ENCODE data around the gene PNMA1.

The PNMA1 gene

DNA sequence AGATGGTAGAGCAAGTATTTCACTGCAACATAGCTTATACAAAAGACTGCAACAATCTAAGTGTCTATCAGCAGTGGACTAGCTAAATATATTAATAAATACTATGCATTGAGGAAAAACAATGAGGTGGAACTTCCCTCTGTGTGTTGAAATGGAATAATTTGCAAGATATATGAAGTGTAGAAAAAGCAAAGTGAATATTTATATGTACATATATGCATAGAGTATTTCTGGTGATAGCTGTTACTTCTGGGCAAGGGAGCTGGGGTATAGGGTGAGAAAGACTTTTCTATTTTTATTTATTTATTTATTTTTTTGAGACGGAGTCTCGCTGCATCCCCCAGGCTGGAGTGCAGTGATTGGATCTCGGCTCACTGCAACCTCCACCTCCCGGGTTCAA is 35.5 kb downstream of the PNMA1 start:
- no peak for DNase-seq

DNA sequence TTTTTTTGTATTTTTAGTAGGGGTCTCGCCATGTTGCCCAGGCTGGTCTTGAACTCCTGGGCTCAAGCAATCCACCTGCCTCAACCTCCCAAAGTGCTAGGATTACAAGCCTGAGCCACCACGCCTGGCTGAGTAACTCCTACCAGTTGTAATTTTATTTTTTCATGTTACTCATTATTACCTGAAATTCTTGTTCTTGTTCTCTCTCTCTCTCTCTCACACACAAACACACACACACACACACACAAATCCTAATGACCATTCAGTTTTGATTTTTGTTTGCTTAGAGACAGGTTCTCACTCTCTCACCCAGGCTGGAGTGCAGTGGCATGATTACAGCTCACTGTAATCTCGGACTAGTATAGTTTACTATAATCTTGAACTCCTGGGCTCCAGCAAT is 39.2 kb downstream of the PNMA1 start:
- no peak for DNase-seq

DNA sequence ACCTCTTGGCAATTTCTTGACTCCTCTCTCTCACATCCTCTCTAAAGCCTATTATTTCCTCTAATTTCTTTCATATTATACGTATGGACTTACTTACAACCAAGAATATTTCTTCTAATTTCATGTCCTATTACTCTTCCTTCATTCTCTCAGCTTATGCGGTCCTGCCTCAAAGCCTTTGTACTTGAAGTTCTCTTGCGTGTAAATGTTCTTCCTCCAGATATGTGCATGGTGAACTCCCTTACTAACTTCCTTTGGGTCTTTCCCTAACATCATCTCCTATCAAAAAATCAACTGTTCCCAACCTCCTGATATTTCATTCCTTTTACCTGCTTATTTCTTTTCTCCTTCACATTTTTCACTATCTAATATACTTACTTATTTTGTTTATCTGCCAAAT is 46.3 kb downstream of the PNMA1 start:
- no peak for DNase-seq

DNA sequence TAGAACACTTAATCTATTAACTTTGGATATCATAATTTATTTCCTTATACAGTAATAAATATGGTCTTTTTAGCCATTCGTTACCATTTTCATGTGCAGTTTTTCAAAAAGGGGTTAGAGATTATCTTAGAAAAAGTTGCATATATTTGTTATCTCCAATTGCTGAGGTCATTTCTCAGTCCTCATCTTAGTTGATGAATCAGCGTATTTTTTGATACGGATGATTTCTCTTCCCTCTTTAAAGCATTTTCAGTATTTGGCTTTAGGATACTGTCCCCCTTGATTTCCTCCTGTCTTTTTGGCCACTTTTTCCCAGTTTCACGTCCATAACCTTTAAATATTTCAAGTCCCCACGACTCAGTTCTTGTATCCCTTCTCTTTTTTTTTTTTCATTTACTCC is 47.6 kb downstream of the PNMA1 start:
- no peak for DNase-seq

DNA sequence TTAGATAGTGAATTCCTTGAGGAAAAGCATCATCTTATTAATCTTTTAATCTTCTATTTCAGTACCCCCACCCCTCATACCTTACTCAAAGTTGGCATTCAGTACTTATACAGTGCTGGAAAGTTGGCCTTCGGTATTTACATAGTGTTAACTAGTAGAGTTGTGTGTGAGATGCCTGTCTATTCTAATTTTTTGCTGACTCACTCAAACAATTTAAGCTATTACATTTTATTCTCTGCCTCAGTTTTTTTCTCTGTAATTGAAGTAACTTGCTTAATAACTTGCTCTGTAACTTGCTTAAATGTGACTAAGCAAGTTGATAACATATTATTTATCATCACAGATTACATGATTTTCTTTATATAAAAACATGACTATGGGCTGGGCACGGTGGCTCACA is 49.1 kb downstream of the PNMA1 start:
- no peak for DNase-seq

DNA sequence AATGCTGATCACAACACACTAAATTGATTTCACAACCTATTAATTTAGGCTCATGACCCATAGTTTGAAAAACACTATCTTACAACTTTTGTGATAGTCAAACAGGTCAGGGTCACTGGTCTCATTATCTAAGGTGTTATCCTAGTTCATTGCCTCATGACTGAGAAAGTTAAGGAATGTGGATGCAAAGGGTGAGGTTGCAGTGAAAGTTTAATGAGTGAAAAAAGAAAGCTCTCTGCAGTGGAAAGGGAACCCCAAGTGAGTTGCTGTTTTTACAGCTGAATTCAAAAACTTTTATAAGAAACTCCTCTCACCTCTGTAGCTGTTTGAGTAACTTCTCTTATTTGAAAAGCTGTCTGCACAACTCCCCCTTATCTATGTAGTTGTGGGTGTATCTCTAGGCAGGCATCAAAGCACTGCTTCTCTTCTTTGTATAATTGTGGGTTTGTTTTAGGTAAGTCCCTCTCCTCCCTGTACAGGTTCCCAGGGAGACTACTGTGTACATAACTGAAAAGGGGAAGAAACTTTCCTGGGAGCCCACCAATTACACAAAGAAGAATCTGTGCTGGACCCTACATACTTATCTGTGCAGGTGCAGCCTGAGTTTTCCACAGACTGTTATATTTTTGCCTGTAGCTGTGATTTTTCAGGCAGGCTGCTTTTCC is 50.5 kb downstream of the PNMA1 start:
- DNase-seq, result no peak

DNA sequence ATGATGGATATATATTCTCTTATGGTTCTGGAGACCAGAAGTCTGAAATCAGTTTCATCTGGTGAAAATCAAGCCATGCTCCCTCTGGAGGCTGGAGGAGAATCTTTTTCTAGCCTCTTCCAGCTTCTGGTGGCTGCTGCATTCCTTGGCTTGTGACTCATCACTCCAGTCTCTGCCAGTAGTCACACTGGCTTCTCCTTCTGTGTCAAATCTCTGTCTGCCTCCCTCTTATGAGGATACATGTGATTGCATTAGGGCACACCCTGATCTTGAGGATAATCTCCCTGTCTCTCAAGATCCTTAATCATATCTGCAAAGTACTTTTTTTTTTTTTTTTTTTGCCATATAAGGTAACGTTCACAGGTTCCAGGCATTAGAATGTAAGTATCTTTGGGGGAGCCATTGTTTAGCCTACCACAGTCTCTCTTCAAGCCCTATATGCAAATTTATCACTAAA is 51.7 kb downstream of the PNMA1 start:
- DNase-seq, result no peak

DNA sequence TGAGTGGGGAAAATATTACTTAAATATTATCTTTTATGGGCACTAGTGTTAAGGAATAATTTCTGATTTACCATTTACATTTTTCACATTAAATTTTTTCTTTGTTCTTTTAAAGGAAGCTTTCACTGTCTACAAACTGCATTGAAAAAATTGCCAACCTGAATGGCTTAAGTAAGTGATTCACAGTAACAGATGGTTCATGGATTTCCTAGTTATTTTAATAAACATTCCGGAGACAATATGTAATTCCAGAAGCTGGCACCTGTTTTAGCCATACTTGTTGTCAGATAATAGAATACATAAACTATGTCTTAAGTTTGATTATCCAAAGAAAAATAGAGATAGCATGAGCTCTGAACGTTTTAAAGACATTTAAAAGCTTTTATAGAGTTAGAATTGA is 52.3 kb downstream of the PNMA1 start:
- DNase-seq, result no peak
